Esophagus muscularis mucosa (tissue), 4 donors: ENCODE results near the gene MGAT4A. TPM values are rescaled to one million over a fixed set of nuclear protein-coding genes. Genes with fewer than 3 reads are reported as not detected.

Experiments used
- DNase-seq: peaks from one replicate; pipeline ENCODE4 v3.0.0-alpha.2; 2017; ENCODE audit errors: extremely low spot score
- H3K27ac ChIP-seq, 4 donors: fragments of 200-600 bp; sonication (generic); replicated peaks in 1 of 4; 1 replicate in 3 of 4; 2 replicates in 1 of 4; pipeline ENCODE4 v1.5.1; 2016 to 2019; ENCODE audit warnings: mild to moderate bottlenecking in 1 of 4
- H3K27me3 ChIP-seq, 4 donors: fragments of 200-600 bp; sonication (generic); one replicate each; pipeline versions ENCODE4 v1.5.1 to v1.6.0; 2016 to 2019
- H3K36me3 ChIP-seq, 4 donors: fragments of 200-600 bp; sonication (generic); one replicate each; pipeline ENCODE4 v1.5.1; 2016 to 2019
- H3K4me1 ChIP-seq, 4 donors: fragments of 200-600 bp; sonication (generic); one replicate each; pipeline ENCODE4 v1.5.1; 2016 to 2019
- H3K4me3 ChIP-seq, 4 donors: fragments of 200-600 bp; sonication (generic); 1 replicate in 2 of 4; 2 replicates in 2 of 4; pipeline ENCODE4 v1.5.1; 2016 to 2019; ENCODE audit warnings: mild to moderate bottlenecking in 4 of 4, moderate library complexity in 1 of 4
- H3K9me3 ChIP-seq, 4 donors: fragments of 200-600 bp; sonication (generic); 1 replicate in 3 of 4; 2 replicates in 1 of 4; pipeline ENCODE4 v1.5.1; 2016 to 2019
- CTCF ChIP-seq, 3 experiments: fragments of 200-600 bp in 2 of 3; fragments of 450-650 bp in 1 of 3; sonication (generic) in 2 of 3; IDR thresholded peaks; one replicate each; pipeline ENCODE4 v1.5.1; 2017 to 2019; ENCODE audit warnings: antibody characterized with exemption in 3 of 3, mild to moderate bottlenecking in 2 of 3, moderate library complexity in 1 of 3
- EP300 ChIP-seq: sonication (generic); formaldehyde crosslinking; IDR thresholded peaks from one replicate; pipeline ENCODE4 v1.6.1; 2017; ENCODE audit warnings: antibody characterized with exemption
- POLR2A ChIP-seq: fragments of 450-650 bp; IDR thresholded peaks from one replicate; pipeline ENCODE4 v1.6.1; 2017; ENCODE audit warnings: antibody characterized with exemption, moderate library complexity, mild to moderate bottlenecking, low read depth
- POLR2AphosphoS5 ChIP-seq, 2 donors: sonication (generic); formaldehyde crosslinking; IDR thresholded peaks; one replicate each; pipeline ENCODE4 v1.6.1; 2017; ENCODE audit warnings: antibody characterized with exemption in 2 of 2
- WGBS: methylation state at CpG from one replicate; pipeline ENCODE4 v1.1.5; 2018; 5-methylcytosine and 5-hydroxymethylcytosine counted together
- intact Hi-C: fragments of 100-400 bp; cut with DNase I; formaldehyde crosslinking; loops from one replicate; pipeline ENCODE4 v1.15.1; 2023
- total RNA-seq, 4 donors: library from RNA; depleted of rRNA; stranded (reverse); fragments of >200 nt; gene quantifications; one replicate each; pipeline versions ENCODE4 v1.1.0 to v1.2.1, GENCODE V29; 2016

The MGAT4A gene
- total RNA-seq, 4 donors from 2014 or later, result 9.9 to 21.4 (median 15.2) TPM

- intact Hi-C loops, result loop anchor here (10.0 kb wide), 1 partner anchor 162 kb away; the partner anchor contains the start of gene INPP4A
Measured at GRCh38 chr2:98606431-98606830, 124.5 kb downstream of the MGAT4A start.

GRCh38 chr2:98605076-98605475 lies 125.9 kb downstream of the MGAT4A start:
- Histone ChIP-seq H3K27ac (no peak overlapping the region), H3K4me1 (peaks cover 30 to 46% (median 38%) of the 10 kb centered on the region in 4 donors), H3K9me3 (no peaks in the 10 kb centered on the region), H3K4me3 (no peak overlapping the region), H3K36me3 (peaks cover 4 to 39% (median 33%) of the 10 kb centered on the region in 4 donors), H3K27me3 (peaks cover 0 to 4% (median 0%) of the 10 kb centered on the region in 4 donors)
- DNase-seq, result peak; percentile 87
- 77% methylated on average over 3 of the region's 3 CpGs for WGBS
- intact Hi-C loops, result loop anchor here (10.0 kb wide), 1 partner anchor 160 kb away; the partner anchor contains the start of gene INPP4A
- TF ChIP-seq CTCF (IDR thresholded peaks at IDR 0.05) (no peak), POLR2A (no peak), EP300 (no peak), POLR2AphosphoS5 (IDR thresholded peaks at IDR 0.05) (no peak)

More at GRCh38 chr2:98606431-98606830, 124.5 kb downstream of the MGAT4A start:
- Histone ChIP-seq H3K9me3 (no peaks in the 10 kb centered on the region), H3K36me3 (peaks cover 6 to 38% (median 27%) of the 10 kb centered on the region in 4 donors), H3K27ac (no peak overlapping the region), H3K27me3 (peaks cover 0 to 4% (median 0%) of the 10 kb centered on the region in 4 donors), H3K4me1 (peaks cover 44 to 59% (median 51%) of the 10 kb centered on the region in 4 donors), H3K4me3 (no peak overlapping the region)
- no peak for DNase-seq
- WGBS, result 79% methylated on average over 7 of the region's 7 CpGs
- TF ChIP-seq EP300 (no peak), POLR2AphosphoS5 (IDR thresholded peaks at IDR 0.05) (no peak), POLR2A (no peak), CTCF (IDR thresholded peaks at IDR 0.05) (no peak)

- Histone ChIP-seq H3K9me3 (no peaks in the 10 kb centered on the region), H3K4me1 (peaks cover 25 to 40% (median 32%) of the 10 kb centered on the region in 4 donors), H3K27ac (no peak overlapping the region), H3K36me3 (peaks cover 7 to 45% (median 38%) of the 10 kb centered on the region in 4 donors), H3K4me3 (no peak overlapping the region), H3K27me3 (peaks cover 0 to 4% (median 0%) of the 10 kb centered on the region in 4 donors)
- TF ChIP-seq POLR2A (no peak), POLR2AphosphoS5 (IDR thresholded peaks at IDR 0.05) (no peak), CTCF (IDR thresholded peaks at IDR 0.05) (no peak), EP300 (no peak)
- intact Hi-C loops, result loop anchor here (5.0 to 10.0 kb wide), 2 partner anchors 160 to 192 kb away; partner anchors contain the start of gene INPP4A
- no peak for DNase-seq
- 82% methylated on average over 2 of the region's 2 CpGs for WGBS
Measured at GRCh38 chr2:98604547-98604946, 126.4 kb downstream of the MGAT4A start.

- Histone ChIP-seq H3K36me3 (peaks cover 14 to 72% (median 50%) of the 10 kb centered on the region in 4 donors), H3K9me3 (no peaks in the 10 kb centered on the region), H3K27me3 (no peaks in the 10 kb centered on the region), H3K4me1 (peaks cover 11 to 23% (median 17%) of the 10 kb centered on the region in 4 donors), H3K4me3 (no peak overlapping the region), H3K27ac (no peak overlapping the region)
- DNase-seq, result peak; percentile 78
- intact Hi-C loops, result loop anchor here (5.0 to 10.0 kb wide), 2 partner anchors 157 to 189 kb away; partner anchors contain the start of gene INPP4A
- 96% methylated on average over 3 of the region's 3 CpGs for WGBS
- TF ChIP-seq POLR2AphosphoS5 (IDR thresholded peaks at IDR 0.05) (no peak), CTCF (IDR thresholded peaks at IDR 0.05) (peak; percentile 44 to 60 (median 46))
Measured at GRCh38 chr2:98601532-98602132, 129.3 kb downstream of the MGAT4A start.
